HG03135 (cell line): ENCODE results near the gene SAMD7.

Experiments
- ATAC-seq: cut with Tn5 transposase; IDR thresholded peaks from one replicate; pipeline ENCODE4 v1.9.1; 2021; ENCODE audit warnings: mild to moderate bottlenecking, moderate library complexity; ENCODE audit not compliant: unreplicated experiment

Gene SAMD7

GRCh38 chr3:169911272-169911671 is at the start of gene SAMD7:
SAMD7 (plus strand) TSS chr3:169911572; CDS start chr3:169919499, 7,927 bp downstream.
- ATAC-seq: no peak

GRCh38 chr3:169861871-169862270 is 49.5 kb upstream of the SAMD7 start:
- no peak for ATAC-seq

- peak; percentile 68 for ATAC-seq
Observed at GRCh38 chr3:169863458-169863899, 47.9 kb upstream of the SAMD7 start.

GRCh38 chr3:169864270-169864669 is 47.1 kb upstream of the SAMD7 start:
- ATAC-seq: no peak

GRCh38 chr3:169865176-169865767 is 46.1 kb upstream of the SAMD7 start:
- ATAC-seq: no peak

- ATAC-seq: no peak
Observed at GRCh38 chr3:169867584-169868210, 43.7 kb upstream of the SAMD7 start.

GRCh38 chr3:169868369-169868768 is 43.0 kb upstream of the SAMD7 start:
- no peak for ATAC-seq

- ATAC-seq: no peak
Observed at GRCh38 chr3:169869484-169870220, 41.7 kb upstream of the SAMD7 start, which contains the start of gene LRRC31. LRRC31 (minus strand) TSS chr3:169869935; CDS start chr3:169869807, 128 bp downstream.

GRCh38 chr3:169871129-169871886 is 40.1 kb upstream of the SAMD7 start:
- ATAC-seq: no peak

- no peak for ATAC-seq
Observed at GRCh38 chr3:169879013-169879557, 32.3 kb upstream of the SAMD7 start.

GRCh38 chr3:169879845-169880575 is 31.4 kb upstream of the SAMD7 start:
- ATAC-seq: no peak

GRCh38 chr3:169880576-169881250 is 30.7 kb upstream of the SAMD7 start:
- no peak for ATAC-seq

GRCh38 chr3:169886671-169887070 is 24.7 kb upstream of the SAMD7 start:
- no peak for ATAC-seq

GRCh38 chr3:169891886-169892285 is 19.5 kb upstream of the SAMD7 start:
- ATAC-seq: no peak

GRCh38 chr3:169894110-169894509 is 17.3 kb upstream of the SAMD7 start:
- ATAC-seq: no peak

- ATAC-seq: no peak
Observed at GRCh38 chr3:169895072-169895471, 16.3 kb upstream of the SAMD7 start.

GRCh38 chr3:169897284-169897683 is 14.1 kb upstream of the SAMD7 start:
- no peak for ATAC-seq

GRCh38 chr3:169901453-169901852 is 9.9 kb upstream of the SAMD7 start:
- no peak for ATAC-seq

- ATAC-seq: no peak
Observed at GRCh38 chr3:169905404-169905803, 6.0 kb upstream of the SAMD7 start.

GRCh38 chr3:169907476-169907875 is 3.9 kb upstream of the SAMD7 start:
- no peak for ATAC-seq
